Activated CD4-positive, alpha-beta T cell treated with anti-CD3 and anti-CD28 coated beads, Interleukin-2, amount 10 ng/mL, durations not matched to agents 24 days and 14 days (primary cell): ENCODE data around the gene RAB15. TPM values are rescaled to one million over a fixed set of nuclear protein-coding genes. Genes with fewer than 3 reads are reported as not detected.

Experiments
- DNase-seq: peaks from one replicate; pipeline ENCODE4 v3.0.0; 2022
- H3K27ac Mint-ChIP-seq: one replicate; pipeline ENCODE4 v1.8.0; 2022; ENCODE audit warnings: mild to moderate bottlenecking, mixed read lengths
- H3K27me3 Mint-ChIP-seq: one replicate; pipeline ENCODE4 v1.8.0; 2022; ENCODE audit warnings: mixed read lengths
- H3K36me3 Mint-ChIP-seq: one replicate; pipeline ENCODE4 v1.8.0; 2022; ENCODE audit warnings: low read depth, mild to moderate bottlenecking, mixed read lengths
- H3K4me1 Mint-ChIP-seq: one replicate; pipeline ENCODE4 v1.8.0; 2021; ENCODE audit warnings: mixed read lengths
- H3K4me3 Mint-ChIP-seq: one replicate; pipeline ENCODE4 v1.8.0; 2022; ENCODE audit warnings: mild to moderate bottlenecking, moderate library complexity, mixed read lengths
- H3K9me3 Mint-ChIP-seq: one replicate; pipeline ENCODE4 v1.8.0; 2021; ENCODE audit warnings: mixed read lengths
- intact Hi-C: fragments of 100-400 bp; cut with micrococcal nuclease; formaldehyde crosslinking; loops from one replicate; pipeline ENCODE4 v1.15.1; 2023
- total RNA-seq: library from RNA; stranded (reverse); gene quantifications from 2 replicates; pipeline ENCODE4 v1.2.3, GENCODE V29; 2022

The RAB15 gene
- total RNA-seq, 1 donor from 2014 or later, result 6.9 TPM

DNA sequence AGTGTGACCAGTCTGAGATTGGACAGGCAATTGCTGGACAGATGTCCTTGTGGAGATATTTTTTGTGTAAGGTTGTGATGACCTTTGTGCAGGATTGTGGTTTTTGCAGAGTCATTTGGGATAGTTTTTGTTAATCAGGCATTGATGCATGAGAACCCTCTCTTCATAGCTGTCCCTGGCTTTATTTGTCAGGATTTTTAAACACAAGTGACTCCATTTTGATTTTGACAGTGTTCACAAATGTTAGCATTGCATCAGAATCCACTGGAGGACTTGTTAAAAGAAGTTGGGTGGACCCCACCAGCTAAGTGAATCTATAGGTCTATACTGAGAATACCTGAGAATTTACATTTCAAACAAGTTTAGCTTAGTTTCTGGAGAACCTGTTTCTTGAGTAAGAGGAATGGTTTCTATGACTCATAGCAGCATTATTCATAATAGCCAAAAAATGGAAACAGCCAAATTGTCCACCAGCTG lies 26.4 kb upstream of the RAB15 start:
- intact Hi-C loops, result loop anchor here (1.0 kb wide), 1 partner anchor 11 kb away; no protein-coding TSS in a partner anchor
- DNase-seq, result no peak
- Mint-ChIP-seq H3K36me3 (peaks cover 3% of the 10 kb centered on the region), H3K27me3 (no peaks in the 10 kb centered on the region), H3K4me1 (peaks cover 29% of the 10 kb centered on the region), H3K27ac (no peak overlapping the region), H3K4me3 (no peak overlapping the region), H3K9me3 (no peaks in the 10 kb centered on the region)

DNA sequence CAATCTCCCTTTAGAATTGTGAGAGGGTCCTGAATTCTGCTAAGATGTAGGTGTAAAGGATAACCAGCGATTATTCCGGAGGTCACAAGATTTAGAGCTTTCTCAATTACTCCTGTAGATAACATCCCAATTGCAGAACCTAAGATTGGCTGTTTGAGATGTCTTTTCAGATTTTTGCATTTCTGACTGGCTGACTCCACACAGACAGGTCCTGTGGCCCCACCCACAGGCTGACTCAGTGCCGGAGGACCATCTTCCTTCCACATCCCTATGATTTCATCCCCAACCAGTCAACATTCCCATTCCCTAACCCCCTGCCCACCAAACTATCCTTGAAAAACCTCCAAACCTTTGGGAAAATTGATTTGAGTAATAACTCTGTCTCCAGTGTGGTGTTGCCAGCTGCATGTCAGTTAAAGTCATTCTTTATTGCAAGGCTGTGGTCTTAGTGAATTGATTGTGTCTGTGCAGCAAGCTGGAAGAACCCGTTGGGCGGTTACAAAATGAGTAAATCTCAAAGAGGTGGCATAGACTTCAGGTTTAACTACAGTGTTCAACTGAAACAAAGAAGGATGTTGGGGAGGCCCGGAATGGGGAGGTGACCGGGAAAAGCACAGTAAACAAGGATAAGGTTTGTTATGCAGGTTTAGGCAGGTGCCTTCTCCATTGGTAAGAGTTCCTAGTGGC lies 25.1 kb upstream of the RAB15 start:
- Mint-ChIP-seq H3K9me3 (no peaks in the 10 kb centered on the region), H3K36me3 (peaks cover 6% of the 10 kb centered on the region), H3K4me3 (no peak overlapping the region), H3K27ac (no peak overlapping the region), H3K4me1 (peaks cover 23% of the 10 kb centered on the region), H3K27me3 (no peaks in the 10 kb centered on the region)
- no peak for DNase-seq
- intact Hi-C loops, result no loop called here

DNA sequence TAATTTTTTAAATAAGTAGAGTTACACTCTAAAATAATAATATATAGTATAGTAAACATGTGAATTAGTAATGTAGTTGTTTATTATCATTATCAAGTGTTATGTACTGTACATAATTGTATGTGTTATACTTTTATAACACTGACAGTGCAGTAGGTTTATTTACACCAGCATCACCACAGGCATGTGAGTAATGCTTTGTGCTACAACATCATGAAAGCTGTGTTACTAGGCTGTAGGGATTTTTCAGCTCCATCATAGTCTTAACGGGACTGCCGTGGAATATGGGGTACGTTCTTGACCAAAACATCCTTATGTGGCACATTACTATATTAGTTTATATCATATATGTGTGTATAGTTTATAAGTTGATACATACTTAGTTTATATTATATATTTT lies 23.2 kb upstream of the RAB15 start:
- no peak for DNase-seq
- Mint-ChIP-seq H3K9me3 (no peaks in the 10 kb centered on the region), H3K36me3 (peaks cover 11% of the 10 kb centered on the region), H3K4me1 (peaks cover 29% of the 10 kb centered on the region), H3K27me3 (no peaks in the 10 kb centered on the region), H3K27ac (no peak overlapping the region), H3K4me3 (no peak overlapping the region)
- intact Hi-C loops, result no loop called here

DNA sequence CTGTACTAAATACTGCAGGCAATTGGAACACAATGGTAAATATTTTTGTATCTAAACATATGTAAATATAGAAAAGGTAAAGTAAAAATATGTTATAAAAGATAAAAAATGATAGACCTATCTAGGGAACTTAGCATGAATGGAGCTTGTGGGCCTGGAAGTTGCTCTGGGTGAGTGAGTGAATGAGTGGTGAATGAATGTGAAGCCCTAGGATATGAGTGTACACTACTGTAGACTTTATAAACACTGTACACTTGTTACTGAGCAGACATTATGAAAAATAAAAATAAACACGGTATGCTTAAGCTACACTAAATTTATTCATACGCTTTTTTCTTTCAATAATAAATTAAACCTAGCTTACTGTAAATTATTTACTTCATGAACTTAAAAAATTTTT lies 22.4 kb upstream of the RAB15 start:
- Mint-ChIP-seq H3K27me3 (no peaks in the 10 kb centered on the region), H3K27ac (no peak overlapping the region), H3K4me1 (peaks cover 36% of the 10 kb centered on the region), H3K36me3 (peaks cover 15% of the 10 kb centered on the region), H3K9me3 (no peaks in the 10 kb centered on the region), H3K4me3 (no peak overlapping the region)
- no peak for DNase-seq
- intact Hi-C loops, result no loop called here

DNA sequence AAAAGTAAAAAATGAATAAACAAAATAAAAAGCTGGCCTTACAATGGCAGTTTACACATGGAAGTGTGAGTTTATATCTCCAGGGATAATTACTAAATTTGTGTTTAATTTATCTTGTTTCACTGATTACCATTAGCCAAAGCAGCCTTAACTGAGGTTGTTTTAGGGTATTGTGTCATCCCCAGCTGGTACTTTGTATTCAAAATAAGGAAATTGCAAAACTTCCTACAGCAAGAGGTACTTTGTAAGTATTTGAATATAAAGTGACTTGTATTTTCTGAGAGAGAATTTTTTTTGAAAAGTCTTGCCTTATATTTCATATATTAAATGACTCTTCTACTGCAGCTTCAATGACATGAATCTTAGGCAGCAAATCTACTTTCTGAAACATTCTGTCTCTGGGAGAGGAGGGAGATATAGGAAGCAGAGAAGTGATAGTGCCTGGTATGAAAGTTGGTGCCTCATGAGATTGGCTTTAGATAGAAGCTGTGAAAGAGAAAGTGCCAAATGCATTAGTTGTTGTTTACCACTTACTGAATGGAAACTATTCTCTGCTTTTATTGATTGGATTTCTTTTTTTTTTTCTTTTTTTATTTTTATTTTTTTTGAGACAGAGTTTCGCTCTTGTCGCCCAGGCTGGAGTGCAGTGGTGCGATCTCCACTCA lies 21.3 kb upstream of the RAB15 start:
- no peaks in the 10 kb centered on the region for H3K9me3 Mint-ChIP-seq
- H3K4me3 Mint-ChIP-seq, result no peak overlapping the region
- H3K27me3 Mint-ChIP-seq, result no peaks in the 10 kb centered on the region
- DNase-seq, result no peak
- no peak overlapping the region for H3K27ac Mint-ChIP-seq
- H3K36me3 Mint-ChIP-seq, result peaks cover 22% of the 10 kb centered on the region
- H3K4me1 Mint-ChIP-seq, result peaks cover 38% of the 10 kb centered on the region
- intact Hi-C loops, result no loop called here

DNA sequence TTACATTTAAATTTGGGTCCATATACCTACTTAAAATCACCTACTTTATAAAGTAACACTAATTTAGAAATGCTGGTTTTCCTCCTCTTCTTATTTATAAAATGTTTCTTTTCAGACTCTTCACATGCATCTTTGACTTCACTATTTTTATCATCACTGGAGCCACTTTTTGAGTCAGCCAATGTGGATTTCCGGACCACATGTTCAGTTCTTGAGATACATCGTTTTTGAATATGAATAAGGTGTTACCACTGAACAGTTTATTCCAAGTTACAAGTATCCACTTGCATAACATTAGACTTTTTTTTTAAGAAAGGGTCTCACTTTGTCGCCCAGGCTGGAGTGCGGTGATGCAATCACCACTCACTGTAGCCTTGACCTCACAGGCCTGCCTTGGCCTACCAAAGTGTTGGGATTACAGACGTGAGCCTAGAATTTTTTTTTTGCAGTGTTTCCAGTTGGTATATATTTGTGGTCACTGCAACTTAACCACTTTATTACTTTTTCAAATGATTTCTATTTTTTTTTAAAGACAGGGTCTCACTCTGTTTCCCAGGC lies 20.3 kb upstream of the RAB15 start:
- intact Hi-C loops, result no loop called here
- no peak for DNase-seq
- H3K27me3 Mint-ChIP-seq, result no peaks in the 10 kb centered on the region
- peaks cover 32% of the 10 kb centered on the region for H3K4me1 Mint-ChIP-seq
- no peak overlapping the region for H3K27ac Mint-ChIP-seq
- H3K36me3 Mint-ChIP-seq, result peaks cover 22% of the 10 kb centered on the region
- no peak overlapping the region for H3K4me3 Mint-ChIP-seq
- no peaks in the 10 kb centered on the region for H3K9me3 Mint-ChIP-seq

DNA sequence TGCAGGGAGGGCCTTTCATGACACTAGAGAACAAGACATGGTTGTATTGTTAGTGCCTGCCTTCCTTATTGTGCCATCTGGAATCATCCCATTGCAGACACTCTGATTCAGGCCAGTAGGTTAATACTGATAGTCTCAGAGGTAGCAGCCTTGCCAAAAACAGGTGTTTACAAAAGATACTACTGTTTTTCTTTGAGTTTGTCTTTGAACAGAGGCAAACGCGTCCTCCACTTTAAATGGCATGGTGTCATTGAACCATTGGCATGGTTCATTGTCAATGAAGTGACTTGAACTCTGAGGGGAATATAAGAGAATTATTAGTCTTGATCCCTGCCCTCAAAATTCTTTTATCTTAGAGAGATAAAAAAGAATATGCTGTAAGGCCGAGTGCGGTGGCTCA lies 18.8 kb upstream of the RAB15 start:
- peaks cover 3% of the 10 kb centered on the region for H3K27me3 Mint-ChIP-seq
- H3K27ac Mint-ChIP-seq, result no peak overlapping the region

DNA sequence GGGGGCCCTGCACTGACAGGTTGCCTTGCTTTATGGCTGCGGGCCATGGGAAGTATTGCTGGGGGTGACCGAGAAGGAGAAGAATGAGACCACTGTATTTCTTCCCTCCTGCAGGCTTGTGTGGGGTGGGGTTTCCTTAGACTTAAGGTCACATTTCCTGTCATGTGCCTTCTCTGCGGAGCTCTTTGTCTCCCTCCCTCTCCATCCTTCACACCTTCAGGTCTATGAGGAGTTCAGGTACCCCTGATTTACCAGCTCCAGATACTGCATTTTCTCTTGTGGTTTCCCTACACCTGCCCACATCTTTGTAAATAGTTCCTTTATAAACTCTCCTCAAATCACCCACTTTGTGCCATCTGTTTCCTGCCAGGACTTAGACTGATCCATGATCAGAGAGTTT lies 18.2 kb upstream of the RAB15 start:
- Mint-ChIP-seq H3K4me3 (peak overlapping the region; percentile 46), H3K4me1 (peaks cover 36% of the 10 kb centered on the region), H3K27ac (peak overlapping the region; percentile 39), H3K36me3 (peaks cover 22% of the 10 kb centered on the region), H3K9me3 (no peaks in the 10 kb centered on the region), H3K27me3 (peaks cover 6% of the 10 kb centered on the region)
- DNase-seq, result peak; percentile 67
- intact Hi-C loops, result no loop called here

More for the DNA sequence above, 18.8 kb upstream of the RAB15 start:
- Mint-ChIP-seq H3K4me1 (peaks cover 35% of the 10 kb centered on the region), H3K36me3 (peaks cover 22% of the 10 kb centered on the region), H3K4me3 (no peak overlapping the region), H3K9me3 (no peaks in the 10 kb centered on the region)
- intact Hi-C loops, result no loop called here
- no peak for DNase-seq

DNA sequence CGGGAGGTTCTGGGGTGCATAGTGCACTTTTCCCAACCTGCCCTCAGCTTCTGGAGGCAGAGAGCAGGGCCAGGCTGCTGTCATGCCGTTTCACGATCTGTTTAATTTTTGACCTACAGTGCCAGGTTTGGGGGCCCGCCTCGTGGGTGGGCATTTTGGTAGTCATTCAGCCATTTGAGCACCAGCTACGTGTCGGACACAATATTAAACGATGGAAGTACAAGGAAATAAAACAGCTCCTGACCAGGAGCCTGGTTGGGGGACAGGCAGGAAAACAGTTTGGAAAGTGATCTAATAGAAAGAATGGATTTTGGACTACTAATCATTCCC lies 15.3 kb upstream of the RAB15 start:
- peaks cover 19% of the 10 kb centered on the region for H3K27me3 Mint-ChIP-seq
- no peak for DNase-seq
- H3K9me3 Mint-ChIP-seq, result no peaks in the 10 kb centered on the region
- H3K36me3 Mint-ChIP-seq, result peaks cover 18% of the 10 kb centered on the region
- intact Hi-C loops, result loop anchor here (1.0 to 5.0 kb wide), 7 partner anchors 11 to 480 kb away; partner anchors contain the start of genes CHURC1 and RAB15
- peak overlapping the region; percentile 96 for H3K27ac Mint-ChIP-seq
- peak overlapping the region; percentile 89 for H3K4me3 Mint-ChIP-seq
- H3K4me1 Mint-ChIP-seq, result peaks cover 44% of the 10 kb centered on the region

DNA sequence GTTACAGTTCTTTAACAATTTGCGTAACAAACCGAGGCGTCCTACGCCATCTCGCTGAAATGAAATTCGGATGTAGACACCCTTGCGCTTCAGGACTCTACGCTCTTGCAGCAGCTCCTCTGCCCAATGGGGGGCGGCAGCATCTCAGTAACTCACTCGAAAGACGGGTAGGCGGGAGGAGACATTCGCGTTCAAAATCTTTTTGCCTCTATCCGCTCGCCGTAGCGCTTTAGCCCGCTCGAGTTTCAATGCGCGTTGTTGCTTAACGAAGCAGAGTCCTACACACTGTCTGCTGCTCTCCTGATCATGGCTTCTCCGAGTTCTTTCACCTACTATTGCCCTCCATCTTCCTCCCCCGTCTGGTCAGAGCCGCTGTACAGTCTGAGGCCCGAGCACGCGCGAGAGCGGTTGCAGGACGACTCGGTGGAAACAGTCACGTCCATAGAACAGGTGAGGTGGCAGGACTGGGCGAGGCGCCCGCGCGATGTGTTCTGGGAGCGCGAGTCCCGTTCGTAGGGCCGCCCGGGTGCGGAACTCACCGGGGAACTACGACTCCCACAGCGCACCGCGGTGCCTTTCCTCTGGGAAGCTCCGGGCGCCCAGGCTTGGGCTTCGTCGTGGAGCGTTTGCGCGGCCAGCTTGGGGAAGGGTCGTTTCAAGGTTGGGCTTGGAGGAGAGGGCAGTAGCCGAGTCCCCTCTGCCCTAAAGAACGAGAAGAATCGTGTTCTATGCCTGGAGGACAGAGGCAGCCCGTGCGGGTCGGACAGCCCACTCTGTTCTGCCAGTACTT lies 14.7 kb upstream of the RAB15 start, which contains the start of gene FNTB:
Gene FNTB (plus strand): TSS at position 248 of the 790 bp plus-strand sequence. CDS start 59 bp downstream, at position 307.
- Mint-ChIP-seq H3K36me3 (peaks cover 18% of the 10 kb centered on the region), H3K4me1 (peaks cover 42% of the 10 kb centered on the region), H3K27me3 (peaks cover 23% of the 10 kb centered on the region), H3K27ac (peak within 1 kb of the TSS; percentile 96), H3K9me3 (no peaks in the 10 kb centered on the region), H3K4me3 (peak within 1 kb of the TSS; percentile 89)
- intact Hi-C loops, result loop anchor here (1.0 to 5.0 kb wide), 9 partner anchors 11 to 480 kb away; partner anchors contain the start of genes CHURC1, MAX and RAB15
- DNase-seq, result peak; percentile 97

DNA sequence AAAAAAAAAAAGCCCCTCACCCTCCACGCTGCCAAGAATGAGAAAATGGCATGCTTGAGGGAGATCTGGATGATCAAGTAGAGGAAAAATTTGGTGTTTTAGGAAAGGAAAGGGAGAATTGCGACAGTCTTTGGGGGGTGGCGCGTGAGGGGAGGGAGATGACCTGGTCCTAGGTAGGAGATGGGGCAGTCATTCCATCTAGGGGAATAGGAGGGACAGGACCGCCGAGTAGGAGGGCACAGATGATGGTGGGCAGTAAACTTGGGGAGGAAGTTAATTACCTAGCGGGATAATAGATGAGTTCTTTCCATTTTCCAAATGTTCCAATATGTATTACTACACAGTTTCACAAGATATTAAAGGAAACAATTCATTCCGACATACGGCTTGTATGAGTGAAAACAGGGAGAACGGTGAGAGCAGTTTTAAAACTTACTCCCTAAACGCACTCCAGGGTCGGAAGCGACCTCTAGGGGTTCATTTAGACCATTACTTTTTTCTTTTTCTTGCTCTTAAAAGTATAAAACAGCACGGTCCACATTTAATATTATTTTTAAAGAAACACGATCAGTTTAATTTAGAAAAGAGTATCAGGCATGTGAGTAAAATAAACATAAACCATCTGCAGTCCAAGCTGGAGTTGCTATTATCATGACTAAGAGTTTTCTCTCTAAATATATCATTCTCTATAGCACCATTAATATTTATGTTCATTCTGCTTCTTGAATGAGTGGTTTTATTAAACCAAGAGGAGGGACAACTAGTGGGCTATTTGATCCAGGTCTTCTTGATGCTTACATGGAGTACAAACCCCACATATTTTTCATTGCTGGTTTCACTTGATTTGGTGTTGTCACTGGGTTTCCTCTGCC lies 11.5 kb upstream of the RAB15 start:
- Mint-ChIP-seq H3K27ac (no peak overlapping the region), H3K4me1 (peaks cover 22% of the 10 kb centered on the region), H3K9me3 (no peaks in the 10 kb centered on the region), H3K4me3 (peak overlapping the region; percentile 65), H3K27me3 (peaks cover 29% of the 10 kb centered on the region), H3K36me3 (peaks cover 2% of the 10 kb centered on the region)
- intact Hi-C loops, result loop anchor here (1.0 kb wide), 1 partner anchor 160 kb away; no protein-coding TSS in a partner anchor
- peak; percentile 77 for DNase-seq

DNA sequence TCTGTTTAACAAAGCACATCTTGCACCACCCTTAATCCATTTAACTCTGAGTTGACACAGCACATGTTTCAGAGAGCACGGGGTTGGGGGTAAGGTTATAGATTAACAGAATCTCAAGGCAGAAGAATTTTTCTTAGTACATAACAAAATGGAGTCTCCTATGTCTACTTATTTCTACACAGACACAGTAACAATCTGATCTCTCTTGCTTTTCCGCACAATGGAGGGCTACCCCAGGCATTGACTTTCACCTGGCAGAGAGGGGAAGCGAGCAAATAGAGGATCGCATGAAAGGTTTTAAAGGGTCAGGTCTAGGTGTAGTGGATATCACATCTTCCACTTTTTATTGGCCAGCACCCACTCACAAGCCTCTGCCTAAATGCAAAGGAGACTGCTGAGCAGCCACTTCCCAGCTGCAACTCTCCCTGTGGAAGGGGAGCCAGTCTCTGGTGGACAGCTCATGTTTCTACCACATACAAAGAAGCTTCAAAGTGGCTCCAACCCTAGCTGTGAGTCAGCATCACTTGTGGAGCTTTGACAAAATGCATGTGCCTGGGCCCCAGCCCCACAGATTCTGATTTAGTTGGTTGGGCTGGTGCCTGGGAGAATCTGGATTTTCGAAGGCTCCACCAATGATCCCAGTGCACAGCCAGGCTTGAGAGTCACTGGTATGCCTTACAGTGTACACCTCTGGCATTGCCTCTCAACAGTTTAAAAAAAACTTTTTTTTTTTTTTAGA lies 7.4 kb upstream of the RAB15 start:
- DNase-seq, result no peak
- H3K9me3 Mint-ChIP-seq, result no peaks in the 10 kb centered on the region
- no peak overlapping the region for H3K4me3 Mint-ChIP-seq
- intact Hi-C loops, result no loop called here
- peaks cover 11% of the 10 kb centered on the region for H3K4me1 Mint-ChIP-seq
- H3K27me3 Mint-ChIP-seq, result peaks cover 32% of the 10 kb centered on the region
- H3K36me3 Mint-ChIP-seq, result no peaks in the 10 kb centered on the region
- no peak overlapping the region for H3K27ac Mint-ChIP-seq
